HG03095 (cell line): ENCODE measurements around the gene IRF9.
A peak's percentile ranks its signal among the peaks of the same experiment; 100 is the strongest.
"Not testable (repeated sequence)": the region's sequence is repeated elsewhere in the genome, so short reads cannot be mapped to it uniquely, and the experiment has no call there.

Experiments used
- ATAC-seq: cut with Tn5 transposase; IDR thresholded peaks from one replicate; pipeline ENCODE4 v1.9.1; 2021; ENCODE audit warnings: moderate library complexity; ENCODE audit not compliant: unreplicated experiment

IRF9 gene

DNA sequence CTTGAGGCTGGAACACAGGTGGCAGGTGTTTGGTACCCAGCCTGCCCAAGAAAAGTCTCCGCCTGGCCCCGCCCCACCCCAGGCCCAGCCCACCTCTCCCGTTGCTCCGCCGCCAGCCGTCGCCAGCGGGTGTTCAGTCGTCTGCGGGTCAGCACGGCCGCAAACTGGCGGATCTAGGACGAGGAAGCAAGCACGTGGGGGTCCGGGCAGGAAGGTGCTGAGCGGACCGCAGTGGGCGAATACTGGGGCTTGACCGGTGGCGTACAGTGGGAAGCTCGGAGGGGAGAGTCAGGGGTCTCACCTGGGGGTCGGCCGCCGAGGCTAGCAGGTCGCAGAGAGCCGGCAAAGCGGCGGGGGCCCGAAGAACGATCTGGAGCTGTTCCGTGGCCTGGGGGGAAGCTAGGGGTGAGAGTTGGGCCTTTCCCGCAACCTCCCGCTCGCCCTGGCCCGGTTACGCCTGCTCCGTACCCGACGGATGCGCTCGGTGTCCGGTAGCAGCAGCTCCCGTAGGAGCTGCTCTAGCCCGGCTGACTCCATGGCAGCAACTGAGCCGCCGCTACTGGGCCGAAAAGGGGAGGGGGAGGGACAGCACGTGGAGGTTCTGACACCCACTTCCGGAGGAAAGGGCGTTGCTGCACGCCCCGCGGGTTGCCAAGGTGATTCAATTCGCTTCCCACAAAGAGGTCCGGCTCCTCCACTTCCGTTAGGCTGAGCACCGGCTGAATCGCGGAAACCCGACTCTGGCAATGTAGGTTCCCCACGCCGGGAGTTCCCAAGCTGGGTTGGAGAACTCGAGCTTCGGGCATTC lies 27.4 kb downstream of the IRF9 start, which contains the start of gene IPO4:
Gene IPO4 (minus strand): TSS at position 566 of the 808 bp plus-strand sequence. CDS start 29 bp downstream, at position 537.
- ATAC-seq: peak; percentile 88

DNA sequence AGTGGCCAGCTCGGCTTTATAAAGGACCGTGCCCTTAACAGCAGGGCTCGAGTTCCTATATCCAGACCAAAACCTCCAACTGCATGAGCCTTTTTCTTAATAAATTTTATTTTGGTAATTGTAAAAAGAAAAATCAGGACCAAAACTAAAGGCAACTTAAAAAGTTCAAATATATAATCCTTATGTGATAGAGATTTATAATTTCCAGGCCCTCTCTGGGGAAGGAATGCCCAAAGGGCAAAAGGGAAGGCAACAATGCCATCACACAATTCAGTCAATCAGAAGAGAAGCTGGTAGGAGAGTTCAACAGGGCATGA lies 28.0 kb downstream of the IRF9 start:
- ATAC-seq: no peak

DNA sequence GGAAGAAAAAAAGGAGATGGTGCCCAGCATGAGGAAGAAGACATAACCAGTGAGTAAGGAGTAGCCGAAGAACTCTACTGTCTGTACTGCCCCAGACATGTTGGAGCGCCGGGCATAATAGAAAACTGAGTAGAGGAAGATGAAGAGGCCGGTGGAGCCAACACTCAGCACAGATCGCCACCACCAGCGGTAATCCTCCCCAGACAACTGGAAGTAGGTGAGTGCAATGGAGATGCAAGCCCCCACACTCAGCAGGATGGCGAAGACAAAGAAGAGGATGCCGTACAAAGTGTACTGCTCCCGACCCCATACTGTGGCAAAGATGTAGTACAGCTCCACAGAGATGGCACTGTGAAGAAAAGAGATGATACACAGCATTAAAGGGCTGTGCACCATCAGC lies 28.4 kb downstream of the IRF9 start:
- ATAC-seq: no peak

DNA sequence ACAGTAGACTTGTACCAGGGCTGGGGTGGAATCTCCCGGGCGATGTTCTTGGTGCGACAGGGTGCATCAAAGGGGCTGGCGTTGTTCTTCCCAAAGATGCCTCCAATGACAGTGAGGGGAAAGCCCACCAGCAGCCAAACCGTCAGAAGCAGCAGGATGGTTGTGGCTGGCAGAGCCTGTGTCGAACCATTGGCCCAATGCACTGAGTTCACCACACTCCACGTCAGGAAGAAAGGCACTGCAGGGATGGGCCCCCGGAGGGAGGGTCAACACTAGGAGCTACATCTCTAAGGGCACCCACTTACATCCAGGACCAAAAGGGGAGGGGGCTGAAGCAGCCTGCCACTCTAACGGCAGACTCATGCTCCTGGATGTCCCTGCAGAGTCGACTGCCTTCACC lies 29.4 kb downstream of the IRF9 start:
- ATAC-seq: no peak

DNA sequence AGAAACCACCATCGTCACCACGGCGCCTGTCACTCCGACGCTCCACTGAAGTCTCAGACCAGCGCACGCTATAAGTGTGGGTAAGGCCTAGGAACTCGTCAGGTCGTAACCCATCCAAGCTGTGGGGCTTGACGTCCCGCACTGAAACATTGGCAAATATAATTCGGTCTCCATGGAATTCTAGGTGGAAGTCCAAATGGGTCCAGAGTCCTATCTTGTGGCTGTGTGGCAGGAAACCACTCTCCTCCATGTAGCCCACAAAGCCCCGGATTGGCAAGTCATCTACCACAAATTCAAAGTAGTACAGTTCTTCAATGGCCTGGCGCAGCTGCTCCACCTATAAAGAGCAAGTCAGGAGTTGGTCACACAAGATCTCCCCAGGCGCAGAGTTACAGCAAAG lies 31.9 kb downstream of the IRF9 start:
- ATAC-seq: no peak

DNA sequence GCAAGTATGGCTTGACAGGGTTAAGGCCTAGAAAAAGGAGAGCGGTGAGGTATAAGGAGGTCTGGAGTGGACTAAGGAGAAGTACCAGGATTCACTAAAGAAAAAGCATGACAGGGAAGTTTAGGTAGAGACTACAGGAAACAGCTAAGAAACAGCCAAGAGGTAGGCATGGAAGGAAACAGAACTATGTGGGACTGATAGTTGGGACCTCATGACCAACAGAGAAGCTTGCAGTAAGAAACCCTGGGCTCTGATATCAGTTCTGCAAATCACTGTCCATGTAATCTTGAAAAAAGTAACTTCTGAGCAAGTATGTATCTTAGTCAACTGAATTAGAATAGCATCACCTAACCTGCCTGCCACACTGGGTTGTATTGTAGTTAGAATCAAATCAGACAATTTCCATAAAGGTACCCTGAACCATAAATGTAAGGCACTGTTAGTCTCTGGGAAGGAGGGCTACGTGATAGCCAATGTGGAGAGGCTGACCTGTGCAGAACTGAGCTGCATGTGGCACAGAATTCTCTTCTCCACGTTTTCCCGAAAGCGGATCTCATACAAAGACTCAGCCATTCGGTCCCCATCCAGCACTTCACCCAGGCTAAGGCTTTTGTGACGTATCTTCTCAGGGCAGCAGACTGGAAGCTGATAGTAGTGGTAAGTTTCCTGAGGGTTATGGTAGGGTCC lies 33.3 kb downstream of the IRF9 start:
- ATAC-seq: no peak

DNA sequence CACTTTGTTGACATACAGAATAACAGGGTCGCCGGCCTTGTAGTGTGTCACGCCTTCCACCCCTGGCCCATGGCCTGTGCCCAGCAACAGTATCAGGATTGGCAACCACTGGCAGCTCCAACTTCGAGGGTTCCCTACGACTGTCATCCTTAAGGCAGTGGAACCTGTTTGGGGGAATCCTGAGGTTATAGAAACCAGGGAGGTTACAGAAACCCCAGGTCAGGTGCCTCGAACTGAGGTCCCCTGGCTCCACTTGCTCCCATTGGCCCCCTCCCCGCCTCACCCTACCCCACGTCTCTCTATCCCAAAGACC lies 33.8 kb downstream of the IRF9 start:
- ATAC-seq: no peak

DNA sequence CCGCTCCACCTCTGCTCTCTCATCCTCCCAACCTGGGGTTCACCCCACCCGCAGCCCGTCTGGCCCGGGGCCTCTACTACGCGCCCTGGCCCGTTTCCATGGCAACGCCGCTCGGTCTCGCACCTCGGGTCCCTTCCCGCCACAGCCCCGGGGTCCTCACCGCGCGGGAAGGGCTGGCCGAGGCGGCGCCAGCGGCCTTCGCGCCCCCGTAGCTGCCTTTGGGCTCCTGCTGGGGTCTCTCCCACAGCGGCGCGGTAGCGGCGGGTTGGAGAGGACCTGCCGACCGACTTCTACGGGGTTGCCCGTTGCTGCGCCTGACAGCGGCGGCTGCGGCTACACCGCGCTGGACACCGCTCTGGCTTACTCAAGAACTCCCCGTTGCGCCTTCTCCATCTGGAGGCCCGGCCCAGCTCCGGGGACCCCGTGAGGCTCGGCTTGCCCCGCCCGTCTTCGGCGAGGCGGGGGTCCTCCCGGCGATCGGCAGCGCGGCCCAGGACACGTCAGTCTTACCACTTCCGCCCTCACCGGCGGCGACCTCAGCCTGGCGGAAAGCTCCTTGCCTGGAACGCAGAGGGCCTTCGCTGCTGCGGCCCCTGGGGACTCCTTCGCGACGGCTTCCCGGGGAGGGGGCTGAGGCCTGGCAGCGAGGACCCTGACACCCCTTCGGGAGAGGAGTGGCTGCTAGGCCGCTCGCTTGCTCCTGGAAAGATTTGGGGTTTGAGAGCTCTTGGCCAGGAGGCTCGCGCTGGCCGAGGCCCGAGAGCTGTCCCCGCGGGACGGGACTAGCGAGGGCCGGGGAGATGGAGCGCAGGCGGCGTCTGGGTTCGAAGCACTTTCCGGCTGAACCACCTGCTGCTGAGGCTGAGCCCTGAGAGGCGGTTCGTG lies 34.4 kb downstream of the IRF9 start, which contains the start of gene TM9SF1:
Gene TM9SF1 (minus strand): TSS at position 256 of the 885 bp plus-strand sequence. CDS start 422 bp downstream, outside the sequence.
- peak; percentile 83 for ATAC-seq

DNA sequence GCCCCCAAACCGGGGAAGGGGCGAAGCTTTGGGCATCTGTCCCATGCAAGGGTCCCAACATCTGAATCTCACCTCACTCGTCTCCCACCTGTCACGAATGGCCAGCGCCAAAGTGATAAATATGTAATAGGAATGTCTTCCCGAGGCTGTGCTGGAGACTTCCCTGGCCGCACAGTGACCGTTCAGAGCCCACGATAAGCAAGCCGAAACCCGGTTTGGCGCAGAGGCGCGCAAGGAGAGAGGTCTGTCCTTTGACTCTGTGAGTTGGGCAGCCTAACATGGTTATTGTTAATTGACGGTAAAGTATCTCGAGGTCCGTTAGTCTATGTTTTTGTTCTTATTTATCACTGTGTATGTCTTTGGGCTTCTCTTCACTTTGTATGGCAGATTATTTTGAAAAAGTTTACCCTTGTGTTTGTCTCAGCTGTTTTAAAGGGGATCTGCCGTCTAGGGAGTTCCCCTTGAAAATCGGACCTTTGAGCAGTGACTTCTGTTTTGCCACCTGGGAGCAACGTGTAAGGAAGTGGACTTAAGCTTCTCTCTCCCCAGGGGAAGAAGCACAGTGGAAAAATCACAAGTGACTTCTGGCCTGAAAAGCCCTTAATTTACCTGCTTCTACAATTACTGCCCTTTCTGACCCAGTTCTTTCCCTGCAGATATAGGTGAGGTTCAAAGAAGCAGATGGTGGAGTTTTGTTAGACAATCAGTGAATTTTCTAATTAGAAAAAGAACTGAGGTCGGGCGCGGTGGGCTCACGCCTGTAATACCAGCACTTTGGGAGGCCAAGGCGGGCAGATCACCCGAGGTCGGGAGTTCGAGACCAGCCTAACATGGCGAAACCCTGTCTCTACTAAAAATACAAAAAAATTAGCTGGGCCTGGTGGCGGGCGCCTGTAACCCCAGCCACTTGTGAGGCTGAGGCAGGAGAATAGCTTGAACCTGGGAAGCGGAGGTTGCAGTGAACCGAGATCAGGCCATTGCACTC lies 35.3 kb downstream of the IRF9 start:
- peak; percentile 44 for ATAC-seq

DNA sequence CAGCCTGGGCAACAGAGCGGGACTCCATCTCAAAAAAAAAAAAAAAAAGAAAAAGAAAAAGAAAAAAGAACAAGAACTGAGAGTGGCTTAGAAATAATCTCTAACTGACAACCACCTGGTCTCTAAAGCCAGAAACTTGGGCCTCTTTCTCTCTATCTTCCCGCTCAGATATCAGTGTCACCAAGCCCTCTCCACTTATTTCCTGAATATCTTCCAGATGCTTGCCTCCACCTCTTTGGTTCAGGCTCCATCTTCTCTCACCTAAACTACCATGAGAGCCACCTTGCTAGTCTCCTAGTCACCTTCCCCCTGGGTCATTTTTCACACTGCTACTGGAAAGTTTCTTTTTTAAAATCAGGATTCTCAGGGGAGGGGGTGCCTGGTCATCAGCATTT lies 36.0 kb downstream of the IRF9 start:
- no peak for ATAC-seq

DNA sequence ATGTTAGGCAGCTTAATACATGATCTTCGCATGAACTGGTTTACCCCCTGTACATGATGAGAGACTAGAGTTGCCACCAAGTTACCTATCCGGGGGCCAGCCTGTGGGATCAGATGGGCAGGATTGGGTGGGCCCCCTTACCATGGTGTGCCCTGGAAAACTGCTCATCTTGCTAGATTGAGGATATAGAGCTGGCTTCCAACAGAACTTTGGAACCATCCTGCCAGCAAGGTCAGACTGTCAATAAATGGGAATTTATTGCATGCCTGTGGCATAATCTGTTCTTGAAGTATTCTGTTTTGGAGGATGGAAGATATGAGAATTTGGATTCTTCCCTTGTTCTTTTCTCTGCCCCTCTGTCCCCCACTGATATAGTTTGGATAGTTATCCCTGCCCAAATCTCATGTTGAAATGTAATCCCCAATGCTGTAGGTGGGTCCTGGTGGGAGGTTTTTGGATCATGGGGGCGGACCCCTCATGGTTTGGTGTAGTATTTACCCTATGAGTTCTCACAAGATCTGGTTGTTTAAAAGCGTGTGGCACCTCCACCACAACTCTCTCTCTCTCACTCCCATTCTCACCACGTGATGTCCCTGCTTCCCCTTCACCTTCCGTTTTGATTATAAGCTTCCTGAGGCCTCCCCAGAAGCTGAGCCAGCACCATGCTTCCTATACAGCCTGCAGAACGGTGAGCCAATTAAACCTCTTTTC lies 37.9 kb downstream of the IRF9 start:
- no peak for ATAC-seq

DNA sequence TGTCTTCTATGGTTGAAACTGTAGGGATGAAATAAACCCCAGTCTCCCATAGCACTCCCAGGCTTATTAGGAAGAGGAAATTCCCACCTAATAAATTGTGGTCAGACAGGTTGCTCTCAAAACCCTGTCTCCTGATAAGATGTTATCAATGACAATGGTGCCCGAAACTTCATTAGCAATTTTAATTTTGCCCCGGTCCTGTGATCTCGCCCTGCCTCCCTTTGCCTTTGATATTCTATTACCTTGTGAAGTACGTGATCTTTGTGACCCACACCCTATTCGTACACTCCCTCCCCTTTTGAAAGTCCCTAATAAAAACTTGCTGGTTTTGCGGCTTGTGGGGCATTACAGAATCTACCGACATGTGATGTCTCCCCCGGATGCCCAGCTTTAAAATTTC lies 41.5 kb downstream of the IRF9 start:
- not testable (repeated sequence) for ATAC-seq

DNA sequence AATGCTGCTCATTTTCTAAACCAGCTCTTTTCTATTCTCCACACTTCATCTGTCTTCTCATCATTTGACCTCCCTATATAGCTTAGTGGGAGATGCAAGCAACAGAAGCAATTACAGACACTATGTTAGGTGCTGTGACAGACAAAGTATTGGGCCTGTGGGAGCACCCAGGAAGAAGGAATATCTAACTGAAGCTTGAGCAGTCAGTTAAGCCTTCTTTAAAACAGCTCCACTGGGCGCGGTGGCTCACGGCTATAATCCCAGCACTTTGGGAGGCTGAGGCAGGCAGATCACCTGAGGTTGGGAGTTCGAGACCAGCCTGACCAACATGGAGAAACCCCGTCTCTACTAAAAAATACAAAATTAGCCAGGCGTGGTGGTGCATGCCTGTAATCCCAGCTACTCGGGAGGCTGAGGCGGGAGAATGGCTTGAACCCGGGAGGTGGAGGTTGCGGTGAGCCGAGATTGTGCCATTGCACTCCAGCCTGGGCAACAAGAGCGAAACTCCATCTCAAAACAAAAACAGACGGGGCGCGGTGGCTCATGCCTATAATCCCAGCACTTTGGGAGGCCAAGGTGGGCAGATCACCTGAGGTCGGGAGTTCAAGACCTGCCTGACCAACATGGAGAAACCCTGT lies 42.3 kb downstream of the IRF9 start:
- ATAC-seq: not testable (repeated sequence)

DNA sequence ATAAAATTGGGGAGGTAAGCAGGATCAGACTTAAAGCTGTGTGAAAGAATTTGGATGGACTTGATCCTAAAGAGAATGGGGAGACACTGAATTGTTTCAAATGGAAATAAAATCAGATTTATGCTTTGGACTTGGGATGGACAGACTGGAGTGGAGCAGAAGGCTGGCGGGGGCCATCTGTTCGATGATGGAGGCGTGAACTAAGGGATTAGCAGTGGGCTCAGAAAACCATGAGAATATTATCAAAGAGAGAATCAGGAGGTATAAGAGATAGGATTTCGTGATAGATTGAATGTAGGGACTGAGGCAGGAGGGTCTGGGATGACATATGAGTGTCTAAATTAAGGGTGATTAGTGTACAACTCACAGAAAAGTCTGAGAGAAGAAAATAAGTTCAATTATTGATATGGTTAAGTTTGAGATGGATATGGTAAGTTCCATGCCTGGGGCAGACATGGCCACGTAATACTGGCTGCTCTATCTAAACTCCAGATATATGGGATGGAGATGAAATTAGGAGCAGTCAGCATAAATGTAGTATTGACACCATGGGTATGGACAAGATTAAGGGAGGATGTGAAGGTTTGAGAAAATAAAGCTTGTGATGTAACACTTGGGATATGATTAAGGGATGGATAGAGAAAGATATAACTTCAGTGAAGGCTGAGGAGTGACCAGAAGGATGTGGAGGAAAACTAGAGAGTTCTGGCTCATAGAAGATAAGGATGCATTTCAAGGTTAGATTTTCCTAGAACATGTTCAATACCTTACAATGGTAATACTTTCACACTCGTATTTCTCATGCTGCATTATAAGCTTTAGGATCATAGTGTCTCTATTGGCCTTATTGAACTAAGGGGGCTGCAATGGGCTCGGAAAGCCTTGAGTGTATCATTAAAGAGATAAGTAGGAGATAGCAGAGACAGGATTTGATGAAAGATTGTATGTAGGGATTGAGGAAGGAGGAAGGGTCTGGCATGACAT lies 43.4 kb downstream of the IRF9 start:
- ATAC-seq: no peak

DNA sequence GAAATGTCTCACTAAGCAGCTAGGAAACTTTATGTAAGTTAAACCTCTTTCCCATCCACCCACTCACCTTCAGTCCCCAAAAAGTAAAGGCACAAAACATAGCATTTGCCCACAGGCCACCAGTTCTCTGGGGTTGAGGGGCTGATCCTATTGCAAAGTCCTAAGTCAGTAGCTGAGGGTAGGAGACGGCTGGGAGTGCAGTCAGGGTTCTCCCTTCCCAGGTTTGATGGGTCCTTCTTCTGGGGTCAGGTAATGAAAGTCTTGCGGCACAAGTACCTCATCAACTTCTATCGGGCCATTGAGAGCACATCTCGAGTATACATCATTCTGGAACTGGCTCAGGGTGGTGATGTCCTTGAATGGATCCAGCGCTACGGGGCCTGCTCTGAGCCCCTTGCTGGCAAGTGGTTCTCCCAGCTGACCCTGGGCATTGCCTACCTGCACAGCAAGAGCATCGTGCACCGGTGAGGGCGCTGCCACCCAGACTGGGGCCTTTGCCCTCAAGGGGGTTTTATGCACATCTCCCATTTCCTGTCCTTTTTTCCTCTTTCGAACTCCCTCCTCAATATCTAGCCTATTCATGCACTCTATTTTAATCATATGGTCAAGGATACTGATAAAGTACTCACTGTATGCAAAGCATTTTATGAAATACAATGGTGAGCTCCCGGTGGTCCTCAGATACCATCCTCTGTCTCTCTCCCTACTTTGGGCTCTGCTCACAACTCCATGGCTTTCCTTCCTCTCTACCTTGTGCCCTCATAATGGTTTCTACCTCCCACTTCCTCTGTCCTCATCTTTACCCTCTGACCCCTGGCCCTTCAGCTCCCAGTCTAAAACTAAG lies 45.4 kb downstream of the IRF9 start:
- ATAC-seq: no peak

DNA sequence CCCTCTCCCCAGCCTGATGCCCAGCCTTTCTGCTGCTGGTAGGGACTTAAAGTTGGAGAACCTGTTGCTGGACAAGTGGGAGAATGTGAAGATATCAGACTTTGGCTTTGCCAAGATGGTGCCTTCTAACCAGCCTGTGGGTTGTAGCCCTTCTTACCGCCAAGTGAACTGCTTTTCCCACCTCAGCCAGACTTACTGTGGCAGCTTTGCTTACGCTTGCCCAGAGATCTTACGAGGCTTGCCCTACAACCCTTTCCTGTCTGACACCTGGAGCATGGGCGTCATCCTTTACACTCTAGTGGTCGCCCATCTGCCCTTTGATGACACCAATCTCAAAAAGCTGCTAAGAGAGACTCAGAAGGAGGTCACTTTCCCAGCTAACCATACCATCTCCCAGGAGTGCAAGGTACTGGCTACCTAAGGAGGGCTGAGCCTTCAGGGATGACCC lies 46.1 kb downstream of the IRF9 start:
- no peak for ATAC-seq

DNA sequence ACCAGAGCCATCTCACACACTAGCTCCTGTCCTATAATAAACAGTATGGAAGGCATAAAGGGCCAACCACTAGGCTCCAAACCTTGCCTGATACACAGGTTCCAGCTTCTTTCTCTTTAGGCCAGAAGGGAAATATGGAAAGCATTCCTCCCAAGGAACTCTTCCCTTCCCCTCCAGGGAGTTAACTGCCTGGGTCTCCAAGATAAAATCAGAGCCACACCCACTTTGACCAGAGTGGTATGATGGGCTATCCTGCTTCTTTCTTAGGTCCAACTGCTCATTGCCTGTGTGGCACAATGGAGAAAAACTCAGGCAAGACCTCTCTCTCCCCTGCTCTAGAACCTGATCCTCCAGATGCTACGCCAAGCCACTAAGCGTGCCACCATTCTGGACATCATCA lies 46.6 kb downstream of the IRF9 start:
- ATAC-seq: no peak
